NCI-H2227 treated with DMSO at 0.1 percent for 48 hours (cell line): ENCODE results near the gene TSEN34.
"Not testable (repeated sequence)": the region's sequence is repeated elsewhere in the genome, so short reads cannot be mapped to it uniquely, and the experiment has no call there.

Source experiments
- DNase-seq: peaks from one replicate; lab custom pipeline; 2025; lab: John Stamatoyannopoulos, UW

TSEN34 gene

GRCh38 chr19:54239491-54240371, 48.6 kb downstream of the TSEN34 start:
- not testable (repeated sequence) for DNase-seq

- DNase-seq, result not testable (repeated sequence)
Measured at GRCh38 chr19:54240372-54241336, 49.5 kb downstream of the TSEN34 start.

GRCh38 chr19:54242234-54242633, 51.1 kb downstream of the TSEN34 start:
- DNase-seq, result not testable (repeated sequence)

- not testable (repeated sequence) for DNase-seq
Measured at GRCh38 chr19:54242646-54243045, 51.5 kb downstream of the TSEN34 start, which contains the start of gene LILRA6. TSS of gene LILRA6 (minus strand) at chr19:54242790.

- not testable (repeated sequence) for DNase-seq
Measured at GRCh38 chr19:54243809-54244208, 52.7 kb downstream of the TSEN34 start.
